Neural cell (in vitro differentiated cells): ENCODE data around the gene CTDSP2. TPM values are rescaled to one million over a fixed set of nuclear protein-coding genes. Genes with fewer than 3 reads are reported as not detected.

Experiments
- H2AFZ ChIP-seq: fragments of 200-600, 300-800 bp; sonication (generic), shearing (Covaris generic); 2 replicates; pipeline ENCODE4 v1.6.0; 2014; ENCODE audit warnings: low read depth, mild to moderate bottlenecking, antibody characterized with exemption, low read length, moderate library complexity
- H3F3A ChIP-seq: fragments of 200-600 bp; shearing (Covaris generic); 2 replicates; pipeline ENCODE4 v1.6.1; 2016; ENCODE audit warnings: mild to moderate bottlenecking, moderate library complexity, mixed read lengths, antibody characterized with exemption, low read length; ENCODE audit not compliant: insufficient read depth, poor library complexity, severe bottlenecking
- H3K27ac ChIP-seq: fragments of 200-600, 300-800 bp; sonication (generic), shearing (Covaris generic); 2 replicates; pipeline ENCODE4 v1.5.1; 2014; ENCODE audit warnings: mild to moderate bottlenecking, low read length, moderate library complexity
- H3K27me3 ChIP-seq: fragments of 300-800, 200-600 bp; sonication (generic), shearing (Covaris generic); 2 replicates; pipeline ENCODE4 v1.6.0; 2014; ENCODE audit warnings: mild to moderate bottlenecking, low read depth, low read length, moderate library complexity; ENCODE audit not compliant: insufficient read depth
- H3K36me3 ChIP-seq: fragments of 300-800, 200-600 bp; sonication (generic), shearing (Covaris generic); 2 replicates; pipeline ENCODE4 v1.5.1; 2014; ENCODE audit warnings: mild to moderate bottlenecking, antibody characterized with exemption, low read length, moderate library complexity; ENCODE audit not compliant: insufficient read depth
- H3K4me2 ChIP-seq: fragments of 300-800, 200-600 bp; sonication (generic), shearing (Covaris generic); 2 replicates; pipeline ENCODE4 v1.6.0; 2014; ENCODE audit warnings: mild to moderate bottlenecking, low read length
- H3K4me3 ChIP-seq: fragments of 300-800, 200-600 bp; sonication (generic), shearing (Covaris generic); 2 replicates; pipeline ENCODE4 v1.5.1; 2014; ENCODE audit warnings: mild to moderate bottlenecking, low read length, moderate library complexity
- H3K79me2 ChIP-seq: fragments of 200-600 bp; shearing (Covaris generic); replicated peaks from 2 replicates; pipeline ENCODE4 v1.6.0; 2014; ENCODE audit warnings: mild to moderate bottlenecking, low read length, moderate library complexity; ENCODE audit not compliant: insufficient read depth
- H3K9ac ChIP-seq: fragments of 300-800, 200-600 bp; sonication (generic), shearing (Covaris generic); 2 replicates; pipeline ENCODE4 v1.6.1; 2016; ENCODE audit warnings: mild to moderate bottlenecking, low read length, mixed read lengths
- H3K9me2 ChIP-seq: fragments of 200-600 bp; shearing (Covaris generic); 2 replicates; pipeline ENCODE4 v1.6.1; 2016; ENCODE audit warnings: mild to moderate bottlenecking, low read length, mixed read lengths; ENCODE audit not compliant: insufficient read depth
- H3K9me3 ChIP-seq: fragments of 200-600, 300-800 bp; sonication (generic), shearing (Covaris generic); 2 replicates; pipeline ENCODE4 v1.6.1; 2016; ENCODE audit warnings: mild to moderate bottlenecking, mixed run types, low read length, moderate library complexity, mixed read lengths
- H4K20me1 ChIP-seq: fragments of 200-600 bp; shearing (Covaris generic); 2 replicates; pipeline ENCODE4 v1.6.1; 2016; ENCODE audit warnings: mild to moderate bottlenecking, mixed run types; ENCODE audit not compliant: insufficient read depth
- CTCF ChIP-seq: fragments of 450-650 bp; IDR thresholded peaks from 2 replicates; pipeline ENCODE4 v1.5.1; 2014; ENCODE audit warnings: antibody characterized with exemption, mild to moderate bottlenecking, moderate library complexity; ENCODE audit not compliant: poor library complexity, severe bottlenecking
- EP300 ChIP-seq: fragments of 450-650 bp; conservative IDR thresholded peaks from 2 replicates; pipeline ENCODE4 v1.6.1; 2014; ENCODE audit warnings: antibody characterized with exemption, mild to moderate bottlenecking, moderate library complexity; ENCODE audit not compliant: poor library complexity, severe bottlenecking
- EZH2 ChIP-seq: fragments of 200-600, 300-800 bp; shearing (Covaris generic), sonication (generic); IDR thresholded peaks from 2 replicates; pipeline ENCODE4 v1.6.1; 2014; ENCODE audit warnings: antibody characterized with exemption, low read length, borderline replicate concordance, mild to moderate bottlenecking; ENCODE audit not compliant: insufficient read depth, poor library complexity, severe bottlenecking
- POLR2AphosphoS5 ChIP-seq: IDR thresholded peaks from 2 replicates; pipeline ENCODE4 v1.6.1; 2012
- RAD21 ChIP-seq: fragments of 450-650 bp; conservative IDR thresholded peaks from 2 replicates; pipeline ENCODE4 v1.6.1; 2014; ENCODE audit warnings: antibody characterized with exemption, mild to moderate bottlenecking, moderate library complexity
- REST ChIP-seq: IDR thresholded peaks from 2 replicates; pipeline ENCODE4 v1.6.1; 2012; ENCODE audit warnings: borderline replicate concordance
- TAF1 ChIP-seq: IDR thresholded peaks from 2 replicates; pipeline ENCODE4 v1.6.1; 2012; ENCODE audit warnings: low read depth
- polyA plus RNA-seq: library from polyadenylated mRNA; depleted of rRNA; stranded (reverse); fragments of >200 nt; gene quantifications from 2 replicates; pipeline ENCODE4 v1.2.3, GENCODE V29; 2014

The CTDSP2 gene
- polyA plus RNA-seq, 1 donor from 2014 or later = 23.6 TPM

GRCh38 chr12:57771236-57771872, 75.2 kb downstream of the CTDSP2 start:
- peak overlapping the region; percentile 57 for H3K27ac ChIP-seq
- peak overlapping the region; percentile 70 for H3K9ac ChIP-seq
- peaks cover 14% of the 10 kb centered on the region for H3K27me3 ChIP-seq
- no peaks in the 10 kb centered on the region for H4K20me1 ChIP-seq
- TF ChIP-seq TAF1 (no peak), CTCF (no peak), REST (no peak), EZH2 (no peak)
- H2AFZ ChIP-seq = peak overlapping the region; percentile 90
- H3F3A ChIP-seq = no peaks in the 10 kb centered on the region
- H3K36me3 ChIP-seq = no peaks in the 10 kb centered on the region
- peak overlapping the region; percentile 79 for H3K4me2 ChIP-seq
- H3K79me2 ChIP-seq = no peaks in the 10 kb centered on the region
- no peaks in the 10 kb centered on the region for H3K9me3 ChIP-seq
- peak overlapping the region; percentile 76 for H3K4me3 ChIP-seq
- H3K9me2 ChIP-seq = no peaks in the 10 kb centered on the region

GRCh38 chr12:57770734-57771133, 75.8 kb downstream of the CTDSP2 start:
- no peak overlapping the region for H3K4me3 ChIP-seq
- H3K27me3 ChIP-seq = peaks cover 20% of the 10 kb centered on the region
- no peaks in the 10 kb centered on the region for H3K9me2 ChIP-seq
- no peaks in the 10 kb centered on the region for H3K9me3 ChIP-seq
- H3K27ac ChIP-seq = no peak overlapping the region
- TF ChIP-seq EP300 (no peak), REST (no peak), POLR2AphosphoS5 (no peak), RAD21 (no peak), TAF1 (no peak), EZH2 (no peak), CTCF (no peak)
- no peak overlapping the region for H2AFZ ChIP-seq
- no peaks in the 10 kb centered on the region for H4K20me1 ChIP-seq
- no peaks in the 10 kb centered on the region for H3K36me3 ChIP-seq
- H3K9ac ChIP-seq = no peak overlapping the region
- no peaks in the 10 kb centered on the region for H3K79me2 ChIP-seq
- H3F3A ChIP-seq = no peaks in the 10 kb centered on the region
- no peak overlapping the region for H3K4me2 ChIP-seq
